SK-N-SH (cell line): Measurements from ENCODE around the gene RAB3D. TPM values are rescaled to one million over a fixed set of nuclear protein-coding genes. Genes with fewer than 3 reads are reported as not detected.

Experiments
- CTCF ChIA-PET: fragments of 300-600, 350-600 bp; formaldehyde crosslinking; extraction: SDS; loops from one replicate; lab custom pipeline; 2021; lab: Yijun Ruan, JAX
- POLR2A ChIA-PET: fragments of 350-600 bp; sonication (Branson Sonifier 250); formaldehyde crosslinking; extraction: SDS; loops from one replicate; lab custom pipeline; 2020; ENCODE audit warnings: antibody characterized with exemption, inconsistent platforms; lab: Yijun Ruan, JAX
- DNase-seq: peaks from one replicate; pipeline ENCODE4 v3.0.0; 2012
- H2AFZ ChIP-seq: fragments of 200-600 bp; sonication (generic); 2 replicates; pipeline ENCODE4 v1.8.1; 2016; ENCODE audit warnings: antibody characterized with exemption, mild to moderate bottlenecking, low read depth
- H3F3A ChIP-seq: fragments of 200-600 bp; sonication (generic); replicated peaks from 2 replicates; pipeline ENCODE3; 2016; ENCODE audit warnings: antibody characterized with exemption, mild to moderate bottlenecking; ENCODE audit not compliant: insufficient read depth
- H3K27ac ChIP-seq, 2 experiments: fragments of 200-500 bp in 1 of 2; fragments of 200-600 bp in 1 of 2; sonication (Bioruptor generic) in 1 of 2; sonication (generic), shearing (Covaris generic) in 1 of 2; 2 replicates each; pipeline versions ENCODE4 v1.5.1 to v1.6.1; 2014 to 2016; ENCODE audit warnings: low read depth in 2 of 2, inconsistent platforms in 1 of 2, low read length in 1 of 2, mild to moderate bottlenecking in 1 of 2, mixed read lengths in 1 of 2
- H3K27me3 ChIP-seq: fragments of 200-600 bp; sonication (generic), shearing (Covaris generic); 2 replicates; pipeline ENCODE4 v1.6.1; 2016; ENCODE audit warnings: mixed run types; ENCODE audit not compliant: insufficient read depth
- H3K36me3 ChIP-seq, 2 experiments: fragments of 200-500 bp in 1 of 2; fragments of 200-600 bp in 1 of 2; sonication (Bioruptor generic) in 1 of 2; sonication (generic) in 1 of 2; replicated peaks in 1 of 2; 2 replicates each; pipeline versions ENCODE3 to v1.5.1; 2014 to 2016; ENCODE audit warnings: low read length in 1 of 2, mild to moderate bottlenecking in 1 of 2; ENCODE audit not compliant: insufficient read depth in 2 of 2, control insufficient read depth in 1 of 2
- H3K4me1 ChIP-seq, 2 experiments: fragments of 200-500 bp in 1 of 2; fragments of 200-600 bp in 1 of 2; sonication (Bioruptor generic) in 1 of 2; sonication (generic), shearing (Covaris generic) in 1 of 2; 2 replicates each; pipeline versions ENCODE4 v1.5.1 to v1.6.1; 2014 to 2016; ENCODE audit warnings: low read depth in 1 of 2, low read length in 1 of 2, mixed run types in 1 of 2; ENCODE audit not compliant: insufficient read depth in 2 of 2, control insufficient read depth in 1 of 2
- H3K4me2 ChIP-seq: fragments of 200-600 bp; sonication (generic), shearing (Covaris generic); 2 replicates; pipeline ENCODE4 v1.6.1; 2017; ENCODE audit warnings: mixed run types
- H3K4me3 ChIP-seq, 2 experiments: fragments of 200-500 bp in 1 of 2; fragments of 200-600 bp in 1 of 2; sonication (Bioruptor generic) in 1 of 2; sonication (generic), shearing (Covaris generic) in 1 of 2; 2 replicates each; pipeline versions ENCODE4 v1.5.1 to v1.8.1; 2014 to 2016; ENCODE audit warnings: low read depth in 2 of 2, inconsistent platforms in 1 of 2, low read length in 1 of 2, mild to moderate bottlenecking in 1 of 2, mixed read lengths in 1 of 2, moderate library complexity in 1 of 2
- H3K79me2 ChIP-seq: fragments of 200-600 bp; sonication (generic); 2 replicates; pipeline ENCODE4 v1.8.1; 2017; ENCODE audit warnings: mild to moderate bottlenecking; ENCODE audit not compliant: insufficient read depth
- H3K9ac ChIP-seq: fragments of 200-600 bp; sonication (generic); 2 replicates; pipeline ENCODE4 v1.6.1; 2017; ENCODE audit warnings: mixed run types
- H3K9me2 ChIP-seq: fragments of 200-600 bp; sonication (generic); 2 replicates; pipeline ENCODE4 v1.6.1; 2017; ENCODE audit warnings: mixed run types
- H3K9me3 ChIP-seq: fragments of 200-600 bp; sonication (generic); 2 replicates; pipeline ENCODE4 v1.6.1; 2017; ENCODE audit warnings: mixed run types, mild to moderate bottlenecking, moderate library complexity
- H4K20me1 ChIP-seq: fragments of 200-600 bp; sonication (generic); 2 replicates; pipeline ENCODE4 v1.6.1; 2017; ENCODE audit warnings: mild to moderate bottlenecking, mixed run types; ENCODE audit not compliant: insufficient read depth
- CHD2 ChIP-seq: fragments of 150-350 bp; IDR thresholded peaks from 2 replicates; pipeline ENCODE4 v1.6.1; 2018; ENCODE audit warnings: low read length; ENCODE audit not compliant: partially characterized antibody
- EP300 ChIP-seq, 2 experiments: IDR thresholded peaks; 2 replicates each; pipeline versions ENCODE4 v1.4.0 to v1.6.1; 2012; ENCODE audit warnings: borderline replicate concordance in 1 of 2, low read depth in 1 of 2, low read length in 1 of 2
- EZH2phosphoT487 ChIP-seq: fragments of 200-600 bp; sonication (generic); IDR thresholded peaks from 2 replicates; pipeline ENCODE4 v1.6.1; 2017; ENCODE audit warnings: low read depth, mixed run types, mild to moderate bottlenecking, antibody characterized with exemption, moderate library complexity, borderline replicate concordance
- GABPA ChIP-seq: IDR thresholded peaks from 2 replicates; pipeline ENCODE4 v1.4.0; 2012; ENCODE audit warnings: low read depth, mild to moderate bottlenecking
- GATA2 ChIP-seq: sonication (generic); formaldehyde crosslinking; IDR thresholded peaks from 2 replicates; pipeline ENCODE4 v1.5.0; 2020; ENCODE audit warnings: mild to moderate bottlenecking, missing genetic modification reagents
- NFIC ChIP-seq: IDR thresholded peaks from 2 replicates; pipeline ENCODE4 v1.4.0; 2012; ENCODE audit warnings: borderline replicate concordance
- RAD21 ChIP-seq: IDR thresholded peaks from 2 replicates; pipeline ENCODE4 v1.6.1; 2012; ENCODE audit warnings: mild to moderate bottlenecking, low read length
- RCOR1 ChIP-seq: fragments of 150-350 bp; IDR thresholded peaks from 2 replicates; pipeline ENCODE4 v1.6.1; 2017; ENCODE audit warnings: antibody characterized with exemption, low read length
- RXRA ChIP-seq: IDR thresholded peaks from 2 replicates; pipeline ENCODE4 v1.4.0; 2012; ENCODE audit warnings: low read depth, mild to moderate bottlenecking, borderline replicate concordance
- SIN3A ChIP-seq: IDR thresholded peaks from 2 replicates; pipeline ENCODE4 v1.6.1; 2012; ENCODE audit warnings: low read depth, mild to moderate bottlenecking, low read length, moderate library complexity, borderline replicate concordance
- SMC3 ChIP-seq: IDR thresholded peaks from 2 replicates; pipeline ENCODE4 v1.6.1; 2012; ENCODE audit warnings: low read depth, low read length, improper control_type of control experiment
- TAF1 ChIP-seq: IDR thresholded peaks from 2 replicates; pipeline ENCODE4 v1.6.1; 2012; ENCODE audit warnings: low read depth, mild to moderate bottlenecking, low read length, moderate library complexity, borderline replicate concordance
- WGBS: methylation state at CpG from one replicate; pipeline ENCODE4 v1.1.6; 2017; ENCODE audit warnings: low lambda C conversion rate; 5-methylcytosine and 5-hydroxymethylcytosine counted together
- polyA plus RNA-seq, 3 experiments: library from polyadenylated mRNA; depleted of rRNA; stranded (reverse); fragments of >200 nt; gene quantifications; 2 replicates each; pipeline ENCODE4 v1.2.3, GENCODE V29; 2012
- TF ChIP-seq, protein P1 (sequence below): fragments of 150-350 bp; IDR thresholded peaks from 2 replicates; pipeline ENCODE4 v1.6.1; 2016; ENCODE audit warnings: mild to moderate bottlenecking, low read depth, low read length
- TF ChIP-seq, protein P2 (sequence below): fragments of 150-350 bp; IDR thresholded peaks from 2 replicates; pipeline ENCODE4 v1.6.1; 2017; ENCODE audit warnings: antibody characterized with exemption, low read length, low read depth, borderline replicate concordance
- TF ChIP-seq, protein P3 (sequence below): IDR thresholded peaks from 2 replicates; pipeline ENCODE4 v1.4.0; 2012; ENCODE audit warnings: low read depth
- TF ChIP-seq, protein P4 (sequence below): IDR thresholded peaks from 2 replicates; pipeline ENCODE4 v1.6.1; 2012; ENCODE audit warnings: mild to moderate bottlenecking, low read depth, low read length, moderate library complexity
- TF ChIP-seq, protein P5 (sequence below): fragments of 200-600 bp; sonication (generic); IDR thresholded peaks from 2 replicates; pipeline ENCODE4 v1.6.1; 2017; ENCODE audit warnings: antibody characterized with exemption, mild to moderate bottlenecking, moderate library complexity

Gene RAB3D
- polyA plus RNA-seq, 1 of the 3 experiments (the other 2 are of a cell fraction): 27.0 TPM

DNA sequence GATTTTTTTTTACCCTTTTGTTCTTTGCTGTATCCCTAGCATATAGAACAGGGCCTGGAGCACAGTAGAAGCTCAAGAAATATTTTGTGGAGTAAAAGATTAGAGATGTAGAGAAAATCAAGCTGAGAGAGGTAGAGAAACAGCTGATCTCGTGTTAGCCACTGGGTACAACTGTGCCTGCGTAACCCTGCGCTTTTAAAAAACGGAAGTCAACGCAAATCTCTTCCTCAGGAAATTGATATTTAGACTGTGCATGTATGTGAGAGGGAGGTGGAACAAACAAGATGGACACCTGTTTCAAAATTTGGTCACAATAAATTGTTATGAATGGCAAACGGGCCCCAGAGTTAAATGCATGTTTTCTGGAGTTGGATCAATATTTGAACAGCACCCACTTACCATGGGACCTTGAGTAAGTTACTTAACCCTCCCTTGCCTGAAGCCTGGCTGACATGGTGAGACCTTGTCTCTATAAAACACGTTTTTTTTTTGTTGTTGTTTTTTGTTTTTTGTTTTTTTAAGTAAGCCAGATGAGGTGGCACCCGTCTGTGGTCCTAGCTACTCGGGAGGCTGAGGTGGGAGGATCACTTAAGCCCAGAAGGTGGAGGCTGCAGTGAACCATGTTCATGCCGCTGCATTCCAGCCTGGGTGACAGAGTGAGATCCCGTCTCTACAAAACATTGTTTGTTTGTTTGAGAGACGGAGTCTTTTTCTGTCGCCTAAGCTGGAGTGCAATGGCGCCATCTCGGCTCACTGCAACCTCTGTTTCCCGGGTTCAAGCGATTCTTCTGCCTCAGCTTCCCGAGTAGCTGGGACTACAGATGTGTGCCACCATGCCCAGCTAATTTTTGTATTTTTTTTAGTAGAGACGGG lies 47.9 kb upstream of the RAB3D start:
- H3F3A ChIP-seq: peaks cover 7% of the 10 kb centered on the region
- no peak for TF ChIP-seq RXRA
- TF ChIP-seq SMC3: no peak
- TF ChIP-seq, protein P1, sequence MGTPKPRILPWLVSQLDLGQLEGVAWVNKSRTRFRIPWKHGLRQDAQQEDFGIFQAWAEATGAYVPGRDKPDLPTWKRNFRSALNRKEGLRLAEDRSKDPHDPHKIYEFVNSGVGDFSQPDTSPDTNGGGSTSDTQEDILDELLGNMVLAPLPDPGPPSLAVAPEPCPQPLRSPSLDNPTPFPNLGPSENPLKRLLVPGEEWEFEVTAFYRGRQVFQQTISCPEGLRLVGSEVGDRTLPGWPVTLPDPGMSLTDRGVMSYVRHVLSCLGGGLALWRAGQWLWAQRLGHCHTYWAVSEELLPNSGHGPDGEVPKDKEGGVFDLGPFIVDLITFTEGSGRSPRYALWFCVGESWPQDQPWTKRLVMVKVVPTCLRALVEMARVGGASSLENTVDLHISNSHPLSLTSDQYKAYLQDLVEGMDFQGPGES: no peak
- no peak for TF ChIP-seq CHD2
- TF ChIP-seq NFIC: no peak
- TF ChIP-seq RAD21: no peak
- no peak for TF ChIP-seq GATA2 (CRISPR knock-in tag)
- TF ChIP-seq EP300 (IDR thresholded peaks at IDR 0.05; ENCODE audit: borderline replicate concordance in 1 of 2, low read depth in 1 of 2, low read length in 1 of 2): no peak
- TF ChIP-seq EZH2phosphoT487: no peak
- TF ChIP-seq TAF1: no peak
- TF ChIP-seq, protein P2, sequence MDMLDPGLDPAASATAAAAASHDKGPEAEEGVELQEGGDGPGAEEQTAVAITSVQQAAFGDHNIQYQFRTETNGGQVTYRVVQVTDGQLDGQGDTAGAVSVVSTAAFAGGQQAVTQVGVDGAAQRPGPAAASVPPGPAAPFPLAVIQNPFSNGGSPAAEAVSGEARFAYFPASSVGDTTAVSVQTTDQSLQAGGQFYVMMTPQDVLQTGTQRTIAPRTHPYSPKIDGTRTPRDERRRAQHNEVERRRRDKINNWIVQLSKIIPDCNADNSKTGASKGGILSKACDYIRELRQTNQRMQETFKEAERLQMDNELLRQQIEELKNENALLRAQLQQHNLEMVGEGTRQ: no peak
- TF ChIP-seq, protein P3, sequence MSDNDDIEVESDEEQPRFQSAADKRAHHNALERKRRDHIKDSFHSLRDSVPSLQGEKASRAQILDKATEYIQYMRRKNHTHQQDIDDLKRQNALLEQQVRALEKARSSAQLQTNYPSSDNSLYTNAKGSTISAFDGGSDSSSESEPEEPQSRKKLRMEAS: no peak
- TF ChIP-seq GABPA: no peak
- no peak for TF ChIP-seq SIN3A
- TF ChIP-seq RCOR1: no peak
- TF ChIP-seq, protein P4, sequence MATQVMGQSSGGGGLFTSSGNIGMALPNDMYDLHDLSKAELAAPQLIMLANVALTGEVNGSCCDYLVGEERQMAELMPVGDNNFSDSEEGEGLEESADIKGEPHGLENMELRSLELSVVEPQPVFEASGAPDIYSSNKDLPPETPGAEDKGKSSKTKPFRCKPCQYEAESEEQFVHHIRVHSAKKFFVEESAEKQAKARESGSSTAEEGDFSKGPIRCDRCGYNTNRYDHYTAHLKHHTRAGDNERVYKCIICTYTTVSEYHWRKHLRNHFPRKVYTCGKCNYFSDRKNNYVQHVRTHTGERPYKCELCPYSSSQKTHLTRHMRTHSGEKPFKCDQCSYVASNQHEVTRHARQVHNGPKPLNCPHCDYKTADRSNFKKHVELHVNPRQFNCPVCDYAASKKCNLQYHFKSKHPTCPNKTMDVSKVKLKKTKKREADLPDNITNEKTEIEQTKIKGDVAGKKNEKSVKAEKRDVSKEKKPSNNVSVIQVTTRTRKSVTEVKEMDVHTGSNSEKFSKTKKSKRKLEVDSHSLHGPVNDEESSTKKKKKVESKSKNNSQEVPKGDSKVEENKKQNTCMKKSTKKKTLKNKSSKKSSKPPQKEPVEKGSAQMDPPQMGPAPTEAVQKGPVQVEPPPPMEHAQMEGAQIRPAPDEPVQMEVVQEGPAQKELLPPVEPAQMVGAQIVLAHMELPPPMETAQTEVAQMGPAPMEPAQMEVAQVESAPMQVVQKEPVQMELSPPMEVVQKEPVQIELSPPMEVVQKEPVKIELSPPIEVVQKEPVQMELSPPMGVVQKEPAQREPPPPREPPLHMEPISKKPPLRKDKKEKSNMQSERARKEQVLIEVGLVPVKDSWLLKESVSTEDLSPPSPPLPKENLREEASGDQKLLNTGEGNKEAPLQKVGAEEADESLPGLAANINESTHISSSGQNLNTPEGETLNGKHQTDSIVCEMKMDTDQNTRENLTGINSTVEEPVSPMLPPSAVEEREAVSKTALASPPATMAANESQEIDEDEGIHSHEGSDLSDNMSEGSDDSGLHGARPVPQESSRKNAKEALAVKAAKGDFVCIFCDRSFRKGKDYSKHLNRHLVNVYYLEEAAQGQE: no peak
- TF ChIP-seq, protein P5, sequence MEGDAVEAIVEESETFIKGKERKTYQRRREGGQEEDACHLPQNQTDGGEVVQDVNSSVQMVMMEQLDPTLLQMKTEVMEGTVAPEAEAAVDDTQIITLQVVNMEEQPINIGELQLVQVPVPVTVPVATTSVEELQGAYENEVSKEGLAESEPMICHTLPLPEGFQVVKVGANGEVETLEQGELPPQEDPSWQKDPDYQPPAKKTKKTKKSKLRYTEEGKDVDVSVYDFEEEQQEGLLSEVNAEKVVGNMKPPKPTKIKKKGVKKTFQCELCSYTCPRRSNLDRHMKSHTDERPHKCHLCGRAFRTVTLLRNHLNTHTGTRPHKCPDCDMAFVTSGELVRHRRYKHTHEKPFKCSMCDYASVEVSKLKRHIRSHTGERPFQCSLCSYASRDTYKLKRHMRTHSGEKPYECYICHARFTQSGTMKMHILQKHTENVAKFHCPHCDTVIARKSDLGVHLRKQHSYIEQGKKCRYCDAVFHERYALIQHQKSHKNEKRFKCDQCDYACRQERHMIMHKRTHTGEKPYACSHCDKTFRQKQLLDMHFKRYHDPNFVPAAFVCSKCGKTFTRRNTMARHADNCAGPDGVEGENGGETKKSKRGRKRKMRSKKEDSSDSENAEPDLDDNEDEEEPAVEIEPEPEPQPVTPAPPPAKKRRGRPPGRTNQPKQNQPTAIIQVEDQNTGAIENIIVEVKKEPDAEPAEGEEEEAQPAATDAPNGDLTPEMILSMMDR: no peak
- H3K4me2 ChIP-seq: no peak overlapping the region
- no peak overlapping the region for H3K27ac ChIP-seq
- DNase-seq: no peak
- no peaks in the 10 kb centered on the region; a peak in 1 of 4 replicates for H3K4me1 ChIP-seq
- no peak overlapping the region for H3K9ac ChIP-seq
- H2AFZ ChIP-seq: no peak overlapping the region
- no peaks in the 10 kb centered on the region for H3K36me3 ChIP-seq
- 78% methylated on average over 19 of the region's 19 CpGs for WGBS
- no peaks in the 10 kb centered on the region for H3K79me2 ChIP-seq
- no peaks in the 10 kb centered on the region for H4K20me1 ChIP-seq
- no peaks in the 10 kb centered on the region for H3K27me3 ChIP-seq
- H3K9me2 ChIP-seq: no peaks in the 10 kb centered on the region
- POLR2A ChIA-PET: interaction anchor here (0.6 to 0.7 kb wide), 2 partner anchors 11 to 13 kb away, joined by 3 read pairs; no protein-coding TSS in a partner anchor
- CTCF ChIA-PET: interaction anchor here (0.9 to 1.5 kb wide), 4 partner anchors 10 to 95 kb away, joined by 3 read pairs; partner anchors contain the start of gene ODAD3
- H3K4me3 ChIP-seq: no peak overlapping the region
- no peaks in the 10 kb centered on the region for H3K9me3 ChIP-seq
